ENCODE results near the gene HLA-DQB2. TPM values are rescaled to one million over a fixed set of nuclear protein-coding genes. Genes with fewer than 3 reads are reported as not detected.

Gene HLA-DQB2
- total RNA-seq, 1 donor from 2014 or later: not detected

- DNase-seq: no peak
- H3K36me3 Mint-ChIP-seq (ENCODE audit: unreplicated experiment): no peaks in the 10 kb centered on the region
- no peak for TF ChIP-seq CTCF (IDR thresholded peaks at IDR 0.05; ENCODE audit: partially characterized antibody, unreplicated experiment)
- no peak overlapping the region for H3K4me3 Mint-ChIP-seq (ENCODE audit: unreplicated experiment)
- H3K4me1 Mint-ChIP-seq (ENCODE audit: low read depth, unreplicated experiment): no peaks in the 10 kb centered on the region
- no peaks in the 10 kb centered on the region for H3K9me3 Mint-ChIP-seq (ENCODE audit: unreplicated experiment)
- H3K27me3 Mint-ChIP-seq (ENCODE audit: unreplicated experiment): peaks cover 2% of the 10 kb centered on the region
- H3K27ac Mint-ChIP-seq (ENCODE audit: unreplicated experiment): no peak overlapping the region
Measured at GRCh38 chr6:32775071-32775470, 11.7 kb upstream of the HLA-DQB2 start.

GRCh38 chr6:32774426-32774825 lies 11.1 kb upstream of the HLA-DQB2 start:
- no peaks in the 10 kb centered on the region for H3K36me3 Mint-ChIP-seq (ENCODE audit: unreplicated experiment)
- H3K4me1 Mint-ChIP-seq (ENCODE audit: low read depth, unreplicated experiment): no peaks in the 10 kb centered on the region
- no peak overlapping the region for H3K4me3 Mint-ChIP-seq (ENCODE audit: unreplicated experiment)
- no peaks in the 10 kb centered on the region for H3K9me3 Mint-ChIP-seq (ENCODE audit: unreplicated experiment)
- H3K27ac Mint-ChIP-seq (ENCODE audit: unreplicated experiment): no peak overlapping the region
- no peak for DNase-seq
- TF ChIP-seq CTCF (IDR thresholded peaks at IDR 0.05; ENCODE audit: partially characterized antibody, unreplicated experiment): no peak
- H3K27me3 Mint-ChIP-seq (ENCODE audit: unreplicated experiment): peaks cover 2% of the 10 kb centered on the region

- no peak for DNase-seq
- no peaks in the 10 kb centered on the region for H3K27me3 Mint-ChIP-seq (ENCODE audit: unreplicated experiment)
- no peaks in the 10 kb centered on the region for H3K36me3 Mint-ChIP-seq (ENCODE audit: unreplicated experiment)
- no peak overlapping the region for H3K4me3 Mint-ChIP-seq (ENCODE audit: unreplicated experiment)
- no peak for TF ChIP-seq CTCF (IDR thresholded peaks at IDR 0.05; ENCODE audit: partially characterized antibody, unreplicated experiment)
- no peaks in the 10 kb centered on the region for H3K9me3 Mint-ChIP-seq (ENCODE audit: unreplicated experiment)
- H3K4me1 Mint-ChIP-seq (ENCODE audit: low read depth, unreplicated experiment): no peaks in the 10 kb centered on the region
- H3K27ac Mint-ChIP-seq (ENCODE audit: unreplicated experiment): no peak overlapping the region
Measured at GRCh38 chr6:32772656-32773055, 9.3 kb upstream of the HLA-DQB2 start.

- Mint-ChIP-seq H3K36me3 (ENCODE audit: unreplicated experiment) (no peaks in the 10 kb centered on the region), H3K4me1 (ENCODE audit: low read depth, unreplicated experiment) (no peaks in the 10 kb centered on the region), H3K9me3 (ENCODE audit: unreplicated experiment) (no peaks in the 10 kb centered on the region), H3K4me3 (ENCODE audit: unreplicated experiment) (no peak overlapping the region), H3K27ac (ENCODE audit: unreplicated experiment) (no peak overlapping the region), H3K27me3 (ENCODE audit: unreplicated experiment) (no peaks in the 10 kb centered on the region)
- TF ChIP-seq CTCF (IDR thresholded peaks at IDR 0.05; ENCODE audit: partially characterized antibody, unreplicated experiment): no peak
- DNase-seq: no peak
Measured at GRCh38 chr6:32764048-32764447, 716 bp upstream of the HLA-DQB2 start.

GRCh38 chr6:32761548-32761947 lies 1.8 kb downstream of the HLA-DQB2 start:
- Mint-ChIP-seq H3K27me3 (ENCODE audit: unreplicated experiment) (no peaks in the 10 kb centered on the region), H3K36me3 (ENCODE audit: unreplicated experiment) (no peaks in the 10 kb centered on the region), H3K9me3 (ENCODE audit: unreplicated experiment) (no peaks in the 10 kb centered on the region), H3K27ac (ENCODE audit: unreplicated experiment) (no peak overlapping the region), H3K4me1 (ENCODE audit: low read depth, unreplicated experiment) (no peaks in the 10 kb centered on the region), H3K4me3 (ENCODE audit: unreplicated experiment) (no peak overlapping the region)
- no peak for DNase-seq
- TF ChIP-seq CTCF (IDR thresholded peaks at IDR 0.05; ENCODE audit: partially characterized antibody, unreplicated experiment): no peak

All from glutamatergic neuron (in vitro differentiated cells).